ENCODE data around the gene ARHGEF28.

The ARHGEF28 gene

DNA sequence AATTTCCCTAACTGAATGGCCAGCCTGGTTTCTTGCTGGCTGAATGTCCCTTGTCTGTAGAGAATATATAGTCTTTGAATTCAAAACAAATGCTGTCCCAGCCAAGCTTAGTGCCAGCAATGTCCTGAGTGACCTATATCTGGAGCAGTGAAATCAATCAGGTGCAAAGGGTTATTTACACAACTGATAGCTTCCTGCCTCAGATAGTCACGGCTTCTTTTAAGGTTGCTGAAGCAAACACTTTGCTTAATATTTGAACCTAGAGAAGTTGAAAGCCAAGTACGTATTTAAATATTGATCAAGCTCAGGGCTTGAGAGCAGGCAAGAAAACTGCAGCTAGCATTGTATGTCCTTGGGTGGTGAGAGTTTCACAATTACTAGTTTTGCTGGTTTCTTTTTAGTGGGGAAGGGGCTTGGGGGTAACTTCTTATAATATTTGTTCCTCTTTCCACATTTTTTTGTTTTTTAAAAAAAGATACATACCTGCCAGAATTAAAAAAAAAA, 2.0 kb upstream of the ARHGEF28 start:
- DNase-seq: no peak

DNA sequence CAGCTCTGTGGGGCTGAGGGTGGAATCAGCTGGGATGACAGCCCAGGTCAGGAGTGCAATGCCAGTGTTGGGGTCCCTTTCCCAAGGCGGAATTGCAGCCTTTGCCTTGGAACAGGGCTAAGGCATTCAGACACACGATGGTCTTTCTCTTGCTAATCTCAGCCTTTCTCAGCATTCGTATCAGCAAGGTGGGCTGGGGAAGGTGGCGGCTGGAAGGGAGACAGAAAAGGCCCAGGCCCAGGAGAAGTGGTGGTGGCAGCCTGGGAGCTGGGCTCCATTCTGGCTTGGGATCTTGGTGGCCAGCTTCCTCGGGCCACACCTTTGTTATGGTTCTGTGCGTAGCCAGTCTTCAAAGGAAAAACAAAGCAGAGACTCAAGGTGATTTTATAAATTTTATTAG, 1.1 kb upstream of the ARHGEF28 start:
- no peak for DNase-seq

DNA sequence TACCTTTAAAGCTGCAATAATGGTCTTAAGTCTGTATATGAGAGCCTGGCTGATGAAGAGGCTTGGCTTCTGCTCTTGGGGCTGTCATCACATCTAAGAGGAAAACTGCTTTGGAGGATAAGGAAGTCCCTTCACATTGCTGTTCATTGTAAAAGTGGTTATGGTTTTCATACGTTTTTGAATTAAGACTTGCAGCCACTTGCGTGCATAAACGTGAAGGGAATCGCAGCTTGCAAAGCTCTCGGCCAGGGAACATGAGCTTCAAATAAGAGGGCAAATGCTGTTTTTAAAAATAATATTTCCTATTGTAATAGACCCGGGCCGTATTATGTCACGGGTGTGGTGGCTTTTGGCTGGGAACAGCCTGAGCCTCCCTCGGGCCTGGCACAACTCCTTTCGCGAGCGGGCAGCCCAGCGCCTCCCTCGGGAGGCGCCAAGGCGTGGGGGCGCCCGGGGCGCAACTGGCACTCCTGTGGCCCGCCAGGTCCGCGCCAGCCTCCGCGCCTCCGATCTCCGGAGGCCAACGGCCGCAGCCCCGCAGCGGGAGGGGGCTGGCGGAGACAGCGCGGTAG, 538 bp upstream of the ARHGEF28 start:
- DNase-seq: no peak

DNA sequence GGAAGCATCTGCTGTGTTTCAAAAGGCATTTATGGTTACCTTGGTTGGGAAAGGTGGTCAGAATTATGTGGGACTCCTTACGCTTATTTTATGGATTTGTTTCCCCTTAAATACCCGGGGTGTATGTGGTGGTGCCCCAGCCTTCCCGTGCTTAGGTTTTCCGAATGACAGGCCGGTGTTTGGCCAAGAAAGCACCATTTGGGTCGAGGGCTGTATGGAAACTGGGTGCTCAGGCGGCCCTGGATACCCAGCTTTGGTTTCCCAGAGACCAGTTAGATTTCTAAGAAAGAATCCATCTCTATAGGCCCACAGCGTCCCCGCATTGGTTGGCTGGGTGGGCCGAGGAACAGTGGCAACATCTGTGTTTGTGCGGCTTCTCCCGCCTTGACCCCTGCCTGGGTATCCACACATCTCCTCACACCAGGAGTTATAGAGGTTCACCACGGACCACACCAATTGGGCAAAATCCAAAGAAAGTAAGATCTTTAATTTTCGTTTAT, 868 bp downstream of the ARHGEF28 start:
- no peak for DNase-seq

DNA sequence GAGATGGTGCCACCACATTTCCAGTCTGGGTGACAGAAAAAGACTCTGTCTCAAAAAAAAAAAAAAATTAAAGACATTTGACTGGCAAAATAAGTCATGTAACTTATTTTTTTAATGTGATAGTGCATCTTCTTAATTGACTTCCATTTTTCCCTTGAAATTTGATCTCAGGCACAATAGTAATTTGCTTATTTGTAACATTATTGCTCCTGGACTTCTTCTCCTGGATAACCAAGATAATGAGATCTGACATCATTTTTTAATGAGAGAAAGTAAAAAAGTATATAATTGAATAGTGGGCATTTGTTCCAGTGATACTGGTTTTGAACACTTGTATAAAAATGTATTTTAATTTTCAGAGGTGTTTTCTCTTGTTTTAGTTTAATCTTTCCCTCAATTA, 3.5 kb downstream of the ARHGEF28 start:
- no peak for DNase-seq

DNA sequence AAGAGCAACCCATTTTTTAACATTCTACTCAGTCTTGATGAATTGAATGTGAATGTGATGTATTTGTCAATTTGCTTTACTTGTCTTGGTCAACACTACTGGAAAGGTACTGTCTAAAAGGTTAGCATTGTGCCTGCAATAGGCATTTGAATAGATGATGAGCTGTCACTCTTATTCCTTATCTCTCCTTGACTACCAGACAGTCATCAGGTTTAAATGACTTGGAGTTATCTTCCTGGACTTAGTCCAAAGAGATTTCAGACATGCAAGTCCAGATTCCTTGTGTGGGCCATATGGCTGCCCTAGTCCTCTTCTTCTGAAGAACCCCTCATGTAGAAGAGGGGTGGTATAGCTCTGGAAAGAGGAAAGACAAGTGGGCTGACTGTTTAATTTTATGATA, 4.8 kb downstream of the ARHGEF28 start:
- no peak for DNase-seq

DNA sequence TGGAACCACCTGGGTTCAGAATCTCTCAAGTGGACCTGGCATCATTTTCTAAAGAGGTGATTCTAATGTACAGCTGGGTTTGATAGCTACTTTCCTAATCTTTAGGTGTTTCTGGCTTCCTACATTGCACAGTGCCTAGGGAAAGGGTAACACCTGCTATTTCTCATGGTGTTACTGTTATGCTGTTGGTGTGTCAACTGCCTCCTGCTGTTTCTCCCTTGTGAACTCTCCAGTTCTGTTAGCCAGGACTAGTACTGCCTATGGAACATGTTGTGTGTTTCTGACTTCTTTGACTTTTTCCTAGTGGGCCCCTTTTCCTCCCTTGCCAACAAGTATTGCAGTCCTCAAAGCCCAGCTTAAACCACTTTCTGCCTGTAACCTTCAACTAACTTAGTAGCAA, 5.5 kb downstream of the ARHGEF28 start:
- no peak for DNase-seq

DNA sequence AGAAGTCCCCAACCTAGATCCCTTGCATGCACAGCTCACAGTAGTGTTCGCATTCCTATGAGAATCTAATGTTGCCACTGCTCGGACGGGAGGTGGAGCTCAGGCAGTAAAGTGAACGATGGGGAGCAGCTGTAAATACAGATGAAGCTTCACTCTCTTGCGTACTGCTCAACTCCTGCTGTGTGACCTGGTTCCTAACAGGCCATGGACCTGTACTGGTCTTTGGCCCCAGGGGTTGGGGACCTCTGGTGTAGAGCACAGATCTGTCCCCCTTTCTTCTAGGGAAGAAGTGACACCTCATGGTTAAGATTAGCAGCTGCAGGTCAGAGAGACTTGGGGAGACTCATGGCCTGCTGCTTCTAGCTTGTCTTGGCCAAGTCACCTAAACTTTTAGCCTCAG, 7.1 kb downstream of the ARHGEF28 start:
- DNase-seq: no peak

DNA sequence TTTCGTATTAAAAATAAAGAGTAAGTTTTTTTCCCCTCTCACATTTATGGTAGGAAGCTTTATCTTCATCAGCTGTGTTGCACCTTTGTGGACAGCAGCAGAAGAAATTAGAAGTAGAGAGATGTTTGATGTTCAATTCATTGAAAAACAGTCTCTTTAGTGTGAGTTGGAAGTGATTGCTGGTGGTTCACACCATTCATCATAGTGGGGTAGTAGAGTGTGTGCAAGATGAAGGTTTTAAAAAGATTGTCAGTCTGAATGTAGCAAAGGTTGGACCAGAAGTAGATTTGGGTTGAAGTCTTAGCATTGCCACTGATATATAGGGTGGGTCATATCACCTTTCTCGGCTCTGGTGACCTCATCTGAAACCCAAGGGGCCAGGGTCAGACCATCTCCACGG, 10.4 kb downstream of the ARHGEF28 start:
- DNase-seq: no peak

DNA sequence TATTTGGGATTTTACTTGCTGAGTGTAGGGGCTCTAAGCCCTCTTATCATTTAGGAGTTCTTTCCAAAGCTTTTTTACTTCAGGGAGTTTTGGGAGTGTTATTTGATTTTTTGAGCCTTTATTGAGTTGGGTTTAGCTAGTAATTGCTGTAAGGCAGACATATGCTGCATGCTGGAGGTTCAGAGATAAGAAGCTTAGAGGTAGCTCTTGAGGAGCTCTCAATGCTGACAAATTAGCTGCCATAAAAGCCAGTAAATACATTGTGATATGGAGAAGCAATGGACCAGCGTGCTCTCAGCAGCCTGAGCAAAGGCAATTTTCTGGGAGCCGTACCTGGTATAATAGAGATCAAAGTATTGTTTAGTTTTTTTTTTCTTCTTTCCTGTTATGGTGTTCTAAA, 11.6 kb downstream of the ARHGEF28 start:
- DNase-seq: no peak

DNA sequence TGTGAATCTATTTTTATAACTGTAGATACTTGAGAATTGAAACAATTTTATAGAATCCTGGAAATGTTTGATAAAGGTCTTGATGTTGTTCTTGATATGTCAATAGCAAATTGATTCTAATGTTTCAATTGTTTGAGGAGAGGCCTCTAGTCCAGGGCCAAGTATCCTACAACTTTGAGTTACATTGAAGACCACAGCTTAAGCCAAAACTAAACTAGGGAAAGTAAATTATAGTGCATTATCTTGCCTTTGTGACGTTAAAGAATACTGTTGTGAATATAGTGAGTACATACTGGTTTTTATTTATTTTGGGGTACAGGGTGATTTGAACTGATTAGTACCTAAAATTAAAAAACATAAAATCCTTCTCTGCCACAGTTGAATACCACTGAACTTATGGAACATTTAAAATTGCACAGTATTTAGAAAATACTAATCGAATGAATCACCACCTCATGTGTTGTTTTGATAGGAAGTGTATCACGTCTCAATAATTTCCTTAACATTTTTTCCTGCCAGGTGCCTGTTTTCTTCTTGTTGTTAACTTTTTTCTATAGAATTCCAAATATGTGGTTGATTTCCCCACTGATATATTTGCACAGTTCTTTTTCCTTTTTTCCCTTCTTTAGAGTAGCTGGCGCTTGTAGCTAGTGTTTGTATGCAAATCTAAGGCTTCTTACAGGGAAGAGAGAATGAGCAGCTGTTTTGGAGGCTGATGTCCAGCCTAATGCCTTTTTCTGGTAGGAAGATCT, 12.5 kb downstream of the ARHGEF28 start:
- DNase-seq: no peak

DNA sequence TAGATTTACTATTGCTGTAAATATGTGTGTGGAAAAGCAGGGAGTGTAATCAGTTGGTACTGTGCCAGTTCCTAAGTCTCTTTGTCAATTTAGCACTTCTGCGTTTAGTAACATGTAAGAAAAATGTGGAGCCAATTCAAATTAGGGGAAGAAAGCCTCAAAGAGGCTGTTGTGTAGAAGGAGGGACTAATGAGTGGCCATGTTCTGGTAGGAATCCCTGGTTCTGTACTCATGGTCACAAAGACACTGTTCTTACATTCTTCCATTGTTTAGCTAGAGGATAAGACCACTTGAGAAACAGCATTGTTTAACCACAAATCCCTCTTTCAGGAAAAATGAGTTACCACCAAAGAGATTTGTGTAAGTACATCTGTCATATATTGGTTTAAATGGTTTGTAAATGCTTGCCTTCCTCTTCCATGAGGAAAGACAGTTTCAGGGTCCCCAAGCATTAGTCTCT, 14.9 kb downstream of the ARHGEF28 start:
- no peak for DNase-seq

DNA sequence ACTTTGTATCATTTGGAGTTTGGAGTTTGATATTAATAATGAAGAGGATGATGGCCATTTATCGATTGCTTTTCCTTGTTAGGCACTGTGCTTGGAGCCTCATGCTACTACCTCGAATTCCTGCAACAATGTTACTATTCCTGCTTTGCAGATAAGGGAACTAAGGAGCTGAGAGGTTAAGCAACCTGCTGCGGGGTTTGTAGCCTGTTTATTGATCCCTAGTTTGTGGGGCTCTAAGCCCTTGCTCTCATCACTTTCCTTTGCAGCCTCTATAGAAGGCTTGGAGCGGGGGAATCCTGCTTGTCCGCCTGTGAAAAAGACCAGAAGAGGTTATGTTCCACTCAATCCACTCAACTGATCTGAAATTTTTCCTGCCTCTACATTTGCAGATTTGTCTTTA, 15.8 kb downstream of the ARHGEF28 start:
- DNase-seq: no peak

DNA sequence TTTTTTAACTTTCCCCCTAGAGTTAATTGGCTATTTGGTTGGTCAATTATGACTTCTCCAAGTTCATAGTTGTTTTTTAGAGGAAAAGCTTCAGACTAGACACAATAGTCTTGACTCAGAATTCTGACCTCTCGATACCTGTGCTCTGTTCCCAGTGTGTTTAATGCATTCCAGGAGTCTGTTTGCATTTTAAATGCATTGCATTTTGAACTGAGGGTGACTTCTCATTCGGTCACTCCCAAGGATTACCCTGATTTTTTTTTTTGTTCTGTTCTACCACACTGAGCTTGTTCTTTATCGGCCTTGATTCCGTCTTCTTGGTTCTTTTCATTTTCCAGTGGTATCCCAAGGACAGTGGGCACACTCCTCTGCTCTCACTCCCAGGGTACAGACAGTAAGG, 16.3 kb downstream of the ARHGEF28 start:
- no peak for DNase-seq

DNA sequence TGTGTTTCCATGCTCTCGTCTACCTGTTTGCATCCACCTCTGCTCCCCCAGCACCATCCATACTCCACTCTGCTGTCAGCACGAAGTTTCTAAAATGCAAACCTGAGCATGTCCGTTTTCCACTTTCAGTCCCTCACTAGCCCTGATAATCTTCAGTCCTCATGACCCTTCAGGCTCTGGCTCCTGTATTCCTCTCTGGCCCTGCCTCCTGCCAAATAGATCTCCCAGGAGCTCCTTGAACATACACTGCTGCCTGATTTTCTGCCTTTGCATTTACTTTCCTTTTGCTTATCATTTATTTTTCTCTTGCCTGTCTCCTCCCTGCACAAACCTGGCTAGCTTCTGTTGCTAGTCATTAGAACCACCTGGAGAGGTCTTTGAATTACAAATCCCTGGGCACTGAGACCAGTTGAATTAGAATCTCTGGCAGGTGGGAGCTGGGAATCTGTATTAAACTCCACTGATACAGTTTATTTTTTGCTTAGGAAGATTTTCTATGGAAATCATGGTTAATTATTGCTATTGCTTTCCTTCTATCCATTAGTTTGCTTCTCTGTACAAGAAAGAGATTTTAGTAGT, 18.5 kb downstream of the ARHGEF28 start:
- DNase-seq: no peak

DNA sequence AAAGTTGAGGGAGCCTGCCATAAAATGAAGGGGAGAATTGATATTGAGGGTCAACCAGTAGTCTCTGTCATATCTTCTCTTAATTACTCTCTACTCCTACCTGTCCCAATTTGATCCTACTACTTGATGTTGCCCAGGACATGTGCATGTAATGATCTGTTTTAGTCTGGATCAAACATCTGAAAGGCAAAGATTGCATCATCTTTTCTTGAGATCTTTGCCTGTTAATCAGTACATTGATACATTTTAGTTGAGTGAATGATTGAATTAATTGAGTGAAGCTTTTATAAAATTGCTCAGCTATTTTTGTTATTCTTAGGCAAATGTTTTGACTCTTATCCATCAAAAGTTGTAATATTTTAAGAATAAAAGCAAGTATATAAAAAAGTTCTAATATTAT, 21.7 kb downstream of the ARHGEF28 start:
- DNase-seq: no peak

DNA sequence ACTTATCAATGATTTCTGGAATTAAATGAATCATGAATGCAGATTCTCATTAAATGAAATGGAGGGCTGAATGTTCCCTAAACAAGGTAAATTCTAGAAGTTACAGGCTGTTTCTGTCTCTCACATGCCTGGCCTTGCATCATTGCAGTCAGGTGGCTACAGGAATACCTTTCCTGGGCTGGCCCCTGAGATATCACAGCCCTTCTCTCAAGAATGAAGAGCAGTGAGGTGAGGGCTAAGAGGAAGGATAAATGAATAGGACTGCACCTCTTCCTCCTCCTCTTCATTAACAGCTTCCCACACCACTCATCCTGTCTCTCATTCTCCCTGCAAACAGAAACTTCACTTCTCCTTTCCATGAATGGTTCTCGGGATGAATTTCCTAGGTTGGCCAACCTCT, 22.5 kb downstream of the ARHGEF28 start:
- no peak for DNase-seq

DNA sequence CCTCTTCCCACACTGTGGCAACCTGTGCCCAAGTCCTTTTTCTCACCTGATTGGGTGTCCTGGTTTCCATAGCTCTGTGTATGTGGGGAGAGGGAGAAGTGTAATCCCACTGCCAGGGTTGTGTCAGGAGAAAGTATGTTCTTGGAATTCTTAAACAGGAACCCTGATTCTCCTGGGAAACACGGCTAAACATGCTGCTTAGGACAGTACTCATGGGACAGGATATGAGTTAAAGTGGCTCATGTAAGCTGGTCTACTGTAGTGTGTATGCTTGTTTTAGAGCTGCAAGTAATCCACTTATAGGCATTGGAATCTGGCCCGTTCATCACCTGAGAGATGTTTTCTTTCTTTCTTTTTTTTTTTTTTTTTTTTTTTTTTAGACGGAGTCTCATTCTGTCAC, 23.9 kb downstream of the ARHGEF28 start:
- DNase-seq: no peak

DNA sequence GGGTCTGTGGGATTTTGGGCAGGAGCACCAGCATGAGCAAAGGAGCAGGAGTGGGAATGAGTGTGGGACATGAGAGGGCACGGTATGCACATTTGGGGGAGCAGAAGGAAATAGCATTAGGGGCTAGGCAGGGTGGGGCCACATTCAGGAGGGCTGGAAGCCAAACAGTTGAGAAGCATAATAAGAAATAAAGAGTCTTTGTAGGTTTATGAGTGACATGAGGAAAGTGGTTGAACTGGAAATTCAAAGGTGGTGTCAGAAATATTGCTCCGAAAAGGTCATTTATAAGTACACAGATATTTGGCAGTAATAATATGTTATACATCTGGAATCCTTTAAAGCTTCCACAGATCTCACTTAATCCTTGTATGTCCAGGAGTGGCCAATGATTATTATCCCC, 26.4 kb downstream of the ARHGEF28 start:
- no peak for DNase-seq

DNA sequence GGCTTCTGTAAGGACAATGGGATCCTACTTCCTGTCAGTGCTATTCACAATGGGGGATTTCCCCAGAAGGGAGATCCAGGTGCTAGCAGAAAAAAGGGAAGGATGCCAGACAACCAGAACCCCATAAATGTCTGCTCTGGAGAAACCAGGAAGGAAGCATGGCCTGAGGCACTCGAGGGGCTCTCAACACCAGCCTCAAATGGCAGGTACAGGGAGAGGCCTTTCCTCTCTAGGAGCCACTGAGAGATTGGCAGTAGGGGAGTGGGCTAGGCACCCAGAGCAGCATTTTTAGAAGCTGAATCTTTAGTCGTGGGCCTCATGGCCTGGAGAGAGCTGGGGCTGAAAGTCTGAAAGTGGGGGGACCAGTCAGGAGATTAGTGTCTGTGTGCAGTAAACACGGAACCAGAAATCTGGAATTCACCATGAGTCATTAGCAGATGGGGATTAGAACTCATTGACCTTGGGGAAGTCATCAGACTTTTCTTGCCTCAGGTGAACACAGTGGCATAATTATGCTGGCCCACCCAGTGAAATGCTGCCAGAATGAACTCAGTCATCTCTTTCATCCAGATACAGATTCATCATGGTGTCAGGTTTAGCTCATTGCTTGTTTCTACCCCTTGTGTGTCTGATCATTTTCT, 28.3 kb downstream of the ARHGEF28 start:
- no peak for DNase-seq

DNA sequence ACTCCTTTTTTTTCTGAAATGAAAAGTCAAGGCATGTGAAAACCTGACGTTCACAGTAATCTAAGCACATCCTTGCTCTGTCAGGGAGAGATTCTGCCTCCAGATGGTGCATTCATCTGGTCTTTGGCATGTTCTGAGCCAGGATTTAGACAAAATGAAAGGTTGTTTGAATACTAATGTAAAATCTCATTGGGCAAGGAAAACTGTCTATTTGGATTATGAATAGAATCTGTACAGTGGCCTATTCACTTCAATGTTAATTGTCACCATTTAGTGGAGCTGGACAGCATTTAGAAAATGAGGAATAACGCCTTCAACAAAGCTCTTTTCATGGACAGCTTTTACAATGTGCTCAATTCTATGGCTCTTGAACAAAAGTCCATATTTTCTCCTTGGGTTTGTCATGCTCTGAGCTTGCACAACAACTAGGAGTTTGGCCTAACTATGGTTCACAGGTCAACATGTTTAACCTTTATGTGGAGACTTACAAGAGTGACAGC, 28.9 kb downstream of the ARHGEF28 start:
- DNase-seq: no peak

DNA sequence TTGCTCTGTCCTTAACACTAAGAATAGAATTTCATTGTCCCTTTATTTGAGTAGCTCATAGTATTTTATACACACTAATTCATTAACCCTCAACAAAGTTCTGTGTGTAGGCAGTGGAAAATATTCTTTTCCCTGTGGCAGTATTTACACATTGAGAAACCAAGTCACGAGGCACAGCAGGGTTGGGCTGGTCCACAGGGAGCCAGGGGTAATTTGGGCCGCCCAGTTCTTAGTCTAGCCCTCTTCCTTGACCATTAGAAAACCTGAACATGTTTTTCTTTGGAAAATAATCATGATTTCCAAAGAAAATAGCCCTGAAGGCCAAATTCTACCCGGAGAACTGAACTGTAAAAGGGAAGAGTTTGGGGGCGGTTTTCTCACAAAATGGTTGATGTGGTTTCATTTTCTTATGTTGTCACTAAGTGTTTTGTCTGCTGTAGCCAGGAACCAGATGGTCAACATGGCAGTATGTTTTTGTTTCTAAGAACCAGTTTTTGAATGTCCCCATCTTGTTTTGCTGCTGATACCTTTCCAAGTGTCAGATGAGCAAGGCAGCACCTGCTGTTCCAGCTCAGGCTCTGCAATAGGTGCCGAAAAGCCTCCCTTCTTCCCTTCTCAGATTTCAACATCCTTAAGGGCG, 29.6 kb downstream of the ARHGEF28 start:
- no peak for DNase-seq

DNA sequence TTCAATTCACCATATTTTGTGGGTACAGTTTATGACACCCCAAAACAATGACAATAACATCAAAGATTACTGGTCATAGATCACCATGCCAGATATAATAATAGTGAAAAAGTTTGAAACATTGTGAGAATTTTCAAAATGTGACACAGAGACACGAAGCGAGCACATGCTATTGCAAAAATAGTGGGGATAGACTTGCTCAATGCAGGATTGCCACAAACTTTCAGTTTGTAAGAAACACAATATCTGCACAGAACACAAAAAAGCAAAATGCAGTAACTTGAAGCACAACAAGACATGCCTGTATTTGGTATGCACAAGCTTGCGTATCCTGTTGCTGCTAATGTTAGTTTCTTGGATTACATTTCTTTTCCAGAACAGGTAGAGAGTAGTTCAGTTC, 35.8 kb downstream of the ARHGEF28 start:
- no peak for DNase-seq

Data from effector CD8-positive, alpha-beta T cell (primary cell).